ENCODE measurements around the gene ACTR1B. TPM values are rescaled to one million over a fixed set of nuclear protein-coding genes. Genes with fewer than 3 reads are reported as not detected.

Gene ACTR1B
- total RNA-seq (2022; extraction: Qiagen RNA extraction; ENCODE audit: low read depth) = 35.1 to 40.2 TPM (median 38.6 TPM) in 5 replicates

GRCh38 chr2:97663962-97664635, at the start of gene ACTR1B:
ACTR1B (minus strand) TSS chr2:97664044; CDS start chr2:97663890, 154 bp downstream.

GRCh38 chr2:97669448-97669847, 5.6 kb upstream of the ACTR1B start, which contains the start of gene C2orf92:
C2orf92 (plus strand) TSS chr2:97669713; CDS start chr2:97669789, 76 bp downstream.

GRCh38 chr2:97645695-97646629, 17.9 kb downstream of the ACTR1B start, which contains the start of gene COX5B:
COX5B (plus strand) TSS chr2:97646062; CDS start chr2:97646087, 25 bp downstream.

Other genes with a start within 250 kb of the ACTR1B start
- 4.8 to 6.5 TPM (median 5.1 TPM) in 5 replicates for gene ANKRD36B, start 74.2 kb downstream of the ACTR1B start, total RNA-seq (2022; extraction: Qiagen RNA extraction; ENCODE audit: low read depth)
- 250 to 305 TPM (median 295 TPM) in 5 replicates for gene COX5B, start 18.0 kb downstream of the ACTR1B start, total RNA-seq (2022; extraction: Qiagen RNA extraction; ENCODE audit: low read depth)
- 0.51 to 0.88 TPM (median 0.68 TPM) in 5 replicates for gene C2orf92, start 5.7 kb upstream of the ACTR1B start, total RNA-seq (2022; extraction: Qiagen RNA extraction; ENCODE audit: low read depth)
- gene ZAP70, start 49.5 kb upstream of the ACTR1B start, total RNA-seq (2022; extraction: Qiagen RNA extraction; ENCODE audit: low read depth) = 0.05 to 0.10 TPM in 2 of 5 replicates, not detected in the others